ENCODE data around the gene KCNH8.

GRCh38 chr3:19110335-19110895 is 37.9 kb upstream of the KCNH8 start:
- no peak for TF ChIP-seq CTCF (IDR thresholded peaks at IDR 0.05; ENCODE audit: low read depth, low read length)
- no peak for TF ChIP-seq EZH2phosphoT487 (IDR thresholded peaks at IDR 0.05; ENCODE audit: low read depth)

All from OCI-LY3 (cell line).